H1 (cell line): Measurements from ENCODE around the gene KPNA4. TPM values are rescaled to one million over a fixed set of nuclear protein-coding genes. Genes with fewer than 3 reads are reported as not detected.

Source experiments
- CTCF ChIA-PET: fragments of 300-600 bp; sonication (Branson Sonifier 250); formaldehyde crosslinking; loops from one replicate; lab custom pipeline; 2021; ENCODE audit not compliant: partially characterized antibody; lab: Charles Lee
- POLR2A ChIA-PET: fragments of 300-600 bp; sonication (Branson Sonifier 250); formaldehyde crosslinking; loops from one replicate; lab custom pipeline; 2021; ENCODE audit warnings: inconsistent platforms; ENCODE audit not compliant: partially characterized antibody; lab: Charles Lee
- DNase-seq, 2 experiments: peaks; one replicate each; pipeline versions ENCODE4 v3.0.0 to v3.0.0-alpha.2; 2010 to 2022; ENCODE audit warnings: low spot score in 2 of 2, low read depth in 1 of 2, mixed read lengths in 1 of 2
- FAIRE-seq: peaks from 2 replicates; lab custom pipeline; 2011; peaks lifted over from hg19 to GRCh38; lab: Jason Lieb, UNC
- H2AFZ ChIP-seq: 2 replicates; pipeline ENCODE4 v1.8.1; 2012; ENCODE audit warnings: low read length, inconsistent platforms
- H2AK5ac ChIP-seq: 2 replicates; pipeline ENCODE4 v1.6.1; 2013; ENCODE audit warnings: low read depth, low read length
- H2BK120ac ChIP-seq: replicated peaks from 2 replicates; pipeline ENCODE3; 2013; ENCODE audit warnings: low read depth, low read length, inconsistent platforms
- H2BK12ac ChIP-seq: 2 replicates; pipeline ENCODE4 v1.6.1; 2013; ENCODE audit warnings: low read depth, low read length
- H2BK15ac ChIP-seq: 2 replicates; pipeline ENCODE4 v1.6.1; 2013; ENCODE audit warnings: low read length
- H2BK20ac ChIP-seq: 2 replicates; pipeline ENCODE4 v1.6.1; 2013; ENCODE audit warnings: low read length
- H2BK5ac ChIP-seq: 2 replicates; pipeline ENCODE4 v1.6.1; 2013; ENCODE audit warnings: low read depth, low read length
- H3K14ac ChIP-seq: 2 replicates; pipeline ENCODE4 v1.6.1; 2013; ENCODE audit warnings: inconsistent platforms; ENCODE audit not compliant: insufficient read length
- H3K18ac ChIP-seq: 2 replicates; pipeline ENCODE4 v1.6.1; 2013; ENCODE audit warnings: low read length; ENCODE audit errors: extremely low read depth
- H3K23ac ChIP-seq: 2 replicates; pipeline ENCODE4 v1.6.1; 2013; ENCODE audit warnings: inconsistent platforms; ENCODE audit not compliant: insufficient read length
- H3K23me2 ChIP-seq: 2 replicates; pipeline ENCODE4 v1.6.1; 2013; ENCODE audit warnings: low read depth, low read length
- H3K27ac ChIP-seq: 2 replicates; pipeline ENCODE4 v1.6.1; 2011; ENCODE audit warnings: low read depth, low read length, inconsistent platforms
- H3K27me3 ChIP-seq, 4 experiments: replicated peaks in 1 of 4; 1 replicate in 1 of 4; 2 replicates in 3 of 4; pipeline versions ENCODE4 v1.6.1 to v1.8.1; 2011 to 2013; ENCODE audit warnings: low read length in 3 of 4, mild to moderate bottlenecking in 3 of 4, inconsistent platforms in 2 of 4, mixed read lengths in 2 of 4, moderate library complexity in 1 of 4; ENCODE audit not compliant: control insufficient read depth in 3 of 4, insufficient read depth in 3 of 4; ENCODE audit errors: extremely low read depth in 1 of 4
- H3K36me3 ChIP-seq, 4 experiments: 2 replicates each; pipeline versions ENCODE4 v1.6.1 to v1.8.1; 2011 to 2013; ENCODE audit warnings: mild to moderate bottlenecking in 4 of 4, low read length in 3 of 4, moderate library complexity in 2 of 4, control low read depth in 1 of 4, inconsistent platforms in 1 of 4; ENCODE audit not compliant: insufficient read depth in 4 of 4, control insufficient read depth in 2 of 4
- H3K4ac ChIP-seq: replicated peaks from 2 replicates; pipeline ENCODE3; 2013; ENCODE audit warnings: low read length, low read depth, mixed read lengths, inconsistent platforms; ENCODE audit not compliant: insufficient read length
- H3K4me1 ChIP-seq, 4 experiments: replicated peaks in 1 of 4; 1 replicate in 1 of 4; 2 replicates in 3 of 4; pipeline versions ENCODE4 v1.6.1 to v1.8.1; 2011 to 2013; ENCODE audit warnings: low read length in 3 of 4, inconsistent platforms in 2 of 4, mixed read lengths in 1 of 4; ENCODE audit not compliant: insufficient read depth in 4 of 4, control insufficient read depth in 3 of 4
- H3K4me2 ChIP-seq, 2 experiments: 2 replicates each; pipeline versions ENCODE4 v1.6.1 to v1.8.1; 2011 to 2013; ENCODE audit warnings: low read depth in 2 of 2, low read length in 2 of 2, control low read depth in 1 of 2, inconsistent platforms in 1 of 2, mild to moderate bottlenecking in 1 of 2; ENCODE audit not compliant: insufficient read depth in 1 of 2
- H3K4me3 ChIP-seq, 4 experiments: fragments of 200-600, 300-600 bp in 1 of 4; sonication (generic), shearing (Covaris generic), sonication (Bioruptor Twin) in 1 of 4; 2 replicates each; pipeline versions ENCODE4 v1.5.1 to v1.8.1; 2011 to 2016; ENCODE audit warnings: low read length in 4 of 4, low read depth in 3 of 4, control low read depth in 2 of 4, inconsistent platforms in 2 of 4, mild to moderate bottlenecking in 2 of 4, mixed read lengths in 1 of 4, moderate library complexity in 1 of 4; ENCODE audit not compliant: insufficient read depth in 2 of 4; ENCODE audit errors: extremely low read depth in 1 of 4
- H3K56ac ChIP-seq: replicated peaks from 2 replicates; pipeline ENCODE3; 2013; ENCODE audit warnings: low read depth, mild to moderate bottlenecking, mixed read lengths, low read length, inconsistent platforms; ENCODE audit not compliant: insufficient read length
- H3K79me1 ChIP-seq: 2 replicates; pipeline ENCODE4 v1.6.1; 2013; ENCODE audit warnings: low read depth, low read length, control low read depth
- H3K79me2 ChIP-seq, 2 experiments: 2 replicates each; pipeline versions ENCODE4 v1.6.1 to v1.8.1; 2012 to 2013; ENCODE audit warnings: low read length in 2 of 2, mild to moderate bottlenecking in 2 of 2, inconsistent platforms in 1 of 2; ENCODE audit not compliant: insufficient read depth in 2 of 2, control insufficient read depth in 1 of 2
- H3K9ac ChIP-seq, 4 experiments: replicated peaks in 1 of 4; 1 replicate in 1 of 4; 2 replicates in 3 of 4; pipeline versions ENCODE4 v1.6.1 to v1.8.1; 2011 to 2013; ENCODE audit warnings: low read depth in 3 of 4, low read length in 3 of 4, control low read depth in 2 of 4, mild to moderate bottlenecking in 2 of 4, moderate library complexity in 2 of 4, inconsistent platforms in 1 of 4; ENCODE audit errors: extremely low read depth in 1 of 4
- H3K9me3 ChIP-seq, 2 experiments: 2 replicates each; pipeline versions ENCODE4 v1.6.1 to v1.8.1; 2012 to 2013; ENCODE audit warnings: mild to moderate bottlenecking in 2 of 2, moderate library complexity in 2 of 2, control low read depth in 1 of 2, inconsistent platforms in 1 of 2, low read depth in 1 of 2, low read length in 1 of 2, mixed read lengths in 1 of 2; ENCODE audit not compliant: insufficient read depth in 2 of 2
- H4K20me1 ChIP-seq, 2 experiments: replicated peaks in 1 of 2; 2 replicates each; pipeline versions ENCODE3 to v1.8.1; 2011 to 2013; ENCODE audit warnings: inconsistent platforms in 2 of 2, low read length in 2 of 2, mild to moderate bottlenecking in 1 of 2; ENCODE audit not compliant: insufficient read depth in 2 of 2, control insufficient read depth in 1 of 2
- H4K5ac ChIP-seq: 2 replicates; pipeline ENCODE4 v1.6.1; 2013; ENCODE audit warnings: low read length, low read depth, mixed read lengths, inconsistent platforms; ENCODE audit not compliant: insufficient read length
- H4K8ac ChIP-seq: 2 replicates; pipeline ENCODE4 v1.8.0; 2013; ENCODE audit warnings: mild to moderate bottlenecking, moderate library complexity, low read length, inconsistent platforms; ENCODE audit not compliant: insufficient read depth; ENCODE audit errors: extremely low read depth
- H4K91ac ChIP-seq: replicated peaks from 2 replicates; pipeline ENCODE3; 2013; ENCODE audit warnings: low read length, mixed read lengths, inconsistent platforms; ENCODE audit not compliant: insufficient read length
- ATF2 ChIP-seq: IDR thresholded peaks from 2 replicates; pipeline ENCODE4 v1.6.1; 2012; ENCODE audit warnings: low read length, inconsistent platforms
- CEBPB ChIP-seq: IDR thresholded peaks from 2 replicates; pipeline ENCODE4 v1.6.1; 2012; ENCODE audit warnings: low read depth, low read length
- CHD1 ChIP-seq: IDR thresholded peaks from 2 replicates; pipeline ENCODE4 v1.6.1; 2012; ENCODE audit warnings: low read depth, low read length, improper control_type of control experiment
- CHD2 ChIP-seq: IDR thresholded peaks from 2 replicates; pipeline ENCODE4 v1.6.1; 2012; ENCODE audit warnings: low read length, improper control_type of control experiment
- CREB1 ChIP-seq: IDR thresholded peaks from 2 replicates; pipeline ENCODE4 v1.6.1; 2012; ENCODE audit warnings: inconsistent platforms
- EP300 ChIP-seq, 2 experiments: IDR thresholded peaks; 1 replicate in 1 of 2; 2 replicates in 1 of 2; pipeline ENCODE4 v1.6.1; 2011 to 2012; ENCODE audit warnings: low read depth in 2 of 2, low read length in 2 of 2, mild to moderate bottlenecking in 2 of 2, borderline replicate concordance in 1 of 2, inconsistent platforms in 1 of 2, moderate library complexity in 1 of 2
- HDAC2 ChIP-seq, 2 experiments: fragments of 300-600 bp in 1 of 2; sonication (generic) in 1 of 2; IDR thresholded peaks; 2 replicates each; pipeline ENCODE4 v1.6.1; 2011 to 2012; ENCODE audit warnings: low read depth in 2 of 2, low read length in 2 of 2, mild to moderate bottlenecking in 2 of 2, moderate library complexity in 2 of 2, borderline replicate concordance in 1 of 2, inconsistent platforms in 1 of 2
- POLR2A ChIP-seq, 2 experiments: IDR thresholded peaks; 1 replicate in 1 of 2; 2 replicates in 1 of 2; pipeline ENCODE4 v1.6.1; 2011; ENCODE audit warnings: low read depth in 2 of 2, low read length in 2 of 2, mild to moderate bottlenecking in 2 of 2; ENCODE audit errors: control extremely low read depth in 1 of 2
- POU5F1 ChIP-seq: IDR thresholded peaks from 2 replicates; pipeline ENCODE4 v1.6.1; 2011; ENCODE audit warnings: low read depth, mild to moderate bottlenecking, low read length, moderate library complexity
- RAD21 ChIP-seq, 2 experiments: IDR thresholded peaks in 1 of 2; conservative IDR thresholded peaks in 1 of 2; 2 replicates each; pipeline ENCODE4 v1.6.1; 2011; ENCODE audit warnings: low read depth in 2 of 2, low read length in 2 of 2, improper control_type of control experiment in 1 of 2, inconsistent platforms in 1 of 2, mild to moderate bottlenecking in 1 of 2, moderate library complexity in 1 of 2
- SIN3A ChIP-seq, 2 experiments: IDR thresholded peaks in 1 of 2; conservative IDR thresholded peaks in 1 of 2; 2 replicates each; pipeline ENCODE4 v1.6.1; 2011 to 2012; ENCODE audit warnings: low read length in 2 of 2, improper control_type of control experiment in 1 of 2, low read depth in 1 of 2, mild to moderate bottlenecking in 1 of 2
- SIRT6 ChIP-seq: IDR thresholded peaks from one replicate; pipeline ENCODE4 v1.7.1; 2012; ENCODE audit warnings: low read length, inconsistent platforms
- TAF7 ChIP-seq: optimal IDR thresholded peaks from 2 replicates; pipeline ENCODE3; 2011; ENCODE audit warnings: low read depth, mild to moderate bottlenecking, inconsistent platforms, low read length, moderate library complexity, borderline replicate concordance
- polyA plus RNA-seq, 7 experiments: library from polyadenylated mRNA; depleted of rRNA in 3 of 7; stranded (reverse) in 5 of 7; unstranded in 2 of 7; fragments of >200 nt in 5 of 7; fragments of 200-250 nt in 2 of 7; gene quantifications; 1 replicate in 5 of 7; 2 replicates in 1 of 7; 4 replicates in 1 of 7; pipeline versions ENCODE4 v1.2.1 to v1.2.3, GENCODE V29; 2011 to 2013; ENCODE audit warnings: missing spikeins in 2 of 7, mixed read lengths in 2 of 7
- total RNA-seq: library from RNA; stranded (reverse); fragmentation: NEBNext Ultra II Directional; extraction: Animal tissue kit (Norgen Biotek cat#: 25700); gene quantifications from 2 replicates; pipeline ENCODE4 v1.2.1, GENCODE V29; 2021

KPNA4 gene
- total and polyA plus RNA-seq, 2 of the 8 experiments (the other 6 are each of a cell fraction or from before 2014, with no cell fraction given) = 13.2 to 81.9 TPM

DNA sequence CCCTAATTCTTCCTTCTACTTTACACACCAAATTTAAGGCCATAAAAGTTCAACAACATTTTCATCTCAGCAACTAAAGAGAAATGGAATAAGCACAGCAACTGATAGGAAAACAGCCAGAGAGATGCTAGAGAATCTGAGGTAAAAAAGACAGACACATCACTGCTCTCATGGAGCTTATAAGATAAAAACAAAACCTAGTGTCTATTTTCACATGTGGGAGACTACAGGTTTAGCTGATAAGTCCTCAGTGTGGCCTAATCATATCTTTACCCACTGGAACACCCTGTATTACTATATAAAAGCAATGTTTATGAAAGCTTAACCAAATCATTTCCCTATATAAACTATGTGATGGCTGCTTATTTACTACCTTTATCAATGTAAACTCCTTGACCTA is 33.0 kb downstream of the KPNA4 start:
- Histone ChIP-seq H3K14ac (no peak overlapping the region), H2AFZ (no peak overlapping the region), H4K91ac (no peak overlapping the region), H2BK5ac (no peak overlapping the region), H2BK20ac (no peak overlapping the region), H2BK120ac (no peak overlapping the region), H3K56ac (no peak overlapping the region), H3K4me1 (no peaks in the 10 kb centered on the region), H3K4me3 (no peak overlapping the region), H3K79me2 (peaks cover 0 to 17% of the 10 kb centered on the region in 2 experiments; a peak in 2 of 4 replicates), H3K23me2 (no peaks in the 10 kb centered on the region), H3K36me3 (peaks cover 2 to 67% (median 17%) of the 10 kb centered on the region in 4 experiments; a peak in 6 of 8 replicates), H3K27me3 (no peaks in the 10 kb centered on the region), H4K8ac (no peak overlapping the region), H4K5ac (no peak overlapping the region), H3K79me1 (no peaks in the 10 kb centered on the region), H2BK12ac (no peak overlapping the region), H4K20me1 (peaks cover 0 to 1% of the 10 kb centered on the region in 2 experiments), H3K18ac (no peak overlapping the region), H3K4ac (no peak overlapping the region), H3K9ac (no peak overlapping the region), H3K27ac (no peak overlapping the region), H3K9me3 (no peaks in the 10 kb centered on the region), H3K4me2 (no peak overlapping the region), H2BK15ac (no peak overlapping the region), H2AK5ac (no peak overlapping the region), H3K23ac (no peak overlapping the region)
- POLR2A ChIA-PET = interaction anchor here (0.9 kb wide), 1 partner anchor 34 kb away, joined by 3 read pairs; no protein-coding TSS in a partner anchor
- CTCF ChIA-PET = interaction anchor here (0.7 to 1.4 kb wide), 3 partner anchors 20 to 39 kb away, joined by 3 to 4 read pairs (median 3); no protein-coding TSS in a partner anchor
- DNase-seq (no peak), FAIRE-seq (no peak)
- TF ChIP-seq POU5F1 (no peak), CHD1 (no peak), HDAC2 (IDR thresholded peaks at IDR 0.05; ENCODE audit: borderline replicate concordance in 1 of 2, low read depth in 2 of 2, low read length in 2 of 2) (no peak), SIN3A (conservative IDR thresholded peaks at IDR 0.05 in 1 of 2, IDR thresholded peaks at IDR 0.05 in 1 of 2; ENCODE audit: low read depth in 1 of 2, low read length in 2 of 2) (no peak), ATF2 (no peak), CEBPB (no peak), SIRT6 (no peak), CHD2 (no peak), EP300 (IDR thresholded peaks at IDR 0.05; ENCODE audit: borderline replicate concordance in 1 of 2, low read depth in 2 of 2, low read length in 2 of 2) (no peak), POLR2A (IDR thresholded peaks at IDR 0.05; ENCODE audit: control extremely low read depth in 1 of 2, low read depth in 2 of 2, low read length in 2 of 2) (no peak), TAF7 (no peak), RAD21 (IDR thresholded peaks at IDR 0.05 in 1 of 2, conservative IDR thresholded peaks at IDR 0.05 in 1 of 2; ENCODE audit: low read depth in 2 of 2, low read length in 2 of 2) (no peak), CREB1 (no peak)
